HG02840 (cell line): ENCODE measurements around the gene OR2C3.
"Not testable (repeated sequence)": the region's sequence is repeated elsewhere in the genome, so short reads cannot be mapped to it uniquely, and the experiment has no call there.

Experiments
- ATAC-seq: cut with Tn5 transposase; IDR thresholded peaks from one replicate; pipeline ENCODE4 v1.9.1; 2021; ENCODE audit warnings: mild to moderate bottlenecking, moderate library complexity, moderate number of reproducible peaks; ENCODE audit not compliant: unreplicated experiment, low FRiP score

The OR2C3 gene

DNA sequence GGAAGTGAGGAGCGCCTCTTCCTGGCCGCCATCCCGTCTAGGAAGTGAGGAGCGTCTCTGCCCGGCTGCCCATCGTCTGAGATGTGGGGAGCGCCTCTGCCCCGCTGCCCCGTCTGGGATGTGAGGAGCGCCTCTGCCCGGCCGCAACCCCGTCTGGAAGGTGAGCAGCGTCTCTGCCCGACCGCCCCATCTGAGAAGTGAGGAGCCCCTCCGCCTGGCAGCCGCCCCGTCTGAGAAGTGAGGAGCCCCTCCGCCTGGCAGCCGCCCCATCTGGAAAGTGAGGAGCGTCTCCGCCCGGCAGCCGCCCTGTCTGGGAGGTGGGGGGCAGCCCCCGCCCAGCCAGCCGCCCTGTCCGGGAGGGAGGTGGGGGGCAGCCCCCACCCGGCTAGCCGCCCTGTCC, 14.4 kb downstream of the OR2C3 start:
- ATAC-seq = not testable (repeated sequence)

GRCh38 chr1:247518613-247518891, 17.7 kb downstream of the OR2C3 start:
- no peak for ATAC-seq

DNA sequence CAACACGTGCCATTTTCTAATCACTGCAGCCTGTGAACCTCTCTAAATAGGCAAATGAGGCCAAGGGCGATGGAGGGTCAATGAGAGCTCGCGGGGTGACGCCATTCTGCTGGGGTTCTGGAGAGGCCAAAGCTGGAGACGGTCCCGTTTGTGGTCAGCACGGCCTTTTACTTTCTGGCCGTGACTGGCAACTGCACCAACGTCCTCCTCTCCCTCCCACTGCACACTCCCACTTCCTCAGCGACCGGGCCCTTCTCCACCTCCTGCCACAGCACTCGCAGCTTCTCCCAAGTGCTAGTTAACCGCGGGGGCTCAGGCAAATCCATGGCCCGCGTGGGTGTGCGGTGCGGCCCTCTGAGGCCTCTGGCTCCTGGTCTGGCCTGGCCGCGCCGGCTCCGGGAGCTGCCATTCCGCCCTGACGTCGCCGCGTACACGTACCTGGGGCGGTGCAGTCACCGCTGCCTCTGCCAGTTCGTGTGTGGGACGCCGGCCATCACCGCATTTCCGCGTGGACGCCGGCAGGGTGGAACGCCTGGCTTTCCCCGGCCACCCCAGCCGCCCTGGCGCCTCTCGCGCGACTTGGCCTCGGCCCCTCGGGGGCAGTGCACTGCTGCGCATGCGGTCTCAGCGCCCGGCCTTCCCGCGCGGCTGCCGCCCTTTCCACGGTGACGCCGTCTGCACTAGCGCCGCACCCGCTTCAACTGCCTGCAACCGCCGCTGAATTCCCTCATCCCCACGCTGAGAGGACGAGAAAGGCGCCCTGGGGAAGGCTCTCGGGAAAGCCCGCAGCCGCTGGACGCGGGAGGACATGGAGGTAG, 18.2 kb downstream of the OR2C3 start:
- ATAC-seq = no peak

GRCh38 chr1:247506831-247507230, 29.4 kb downstream of the OR2C3 start:
- ATAC-seq = no peak

DNA sequence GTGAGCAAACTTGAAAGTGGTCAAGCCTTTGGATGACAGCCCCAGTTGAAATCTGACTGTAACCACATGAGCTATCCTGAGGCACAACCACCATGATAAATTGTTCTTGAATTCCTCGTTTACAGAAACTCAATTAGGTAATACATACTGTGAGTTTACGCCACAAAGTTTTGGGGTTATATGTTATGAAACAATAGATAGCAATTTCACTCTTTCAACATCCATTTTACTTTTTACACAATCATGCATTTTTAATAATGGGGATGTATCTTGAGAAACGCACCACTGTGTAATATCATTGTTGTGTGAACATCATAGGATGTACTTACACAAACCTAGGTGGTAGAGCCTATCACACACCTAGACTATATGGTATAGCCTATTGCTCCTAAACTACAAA, 35.4 kb downstream of the OR2C3 start:
- no peak for ATAC-seq

DNA sequence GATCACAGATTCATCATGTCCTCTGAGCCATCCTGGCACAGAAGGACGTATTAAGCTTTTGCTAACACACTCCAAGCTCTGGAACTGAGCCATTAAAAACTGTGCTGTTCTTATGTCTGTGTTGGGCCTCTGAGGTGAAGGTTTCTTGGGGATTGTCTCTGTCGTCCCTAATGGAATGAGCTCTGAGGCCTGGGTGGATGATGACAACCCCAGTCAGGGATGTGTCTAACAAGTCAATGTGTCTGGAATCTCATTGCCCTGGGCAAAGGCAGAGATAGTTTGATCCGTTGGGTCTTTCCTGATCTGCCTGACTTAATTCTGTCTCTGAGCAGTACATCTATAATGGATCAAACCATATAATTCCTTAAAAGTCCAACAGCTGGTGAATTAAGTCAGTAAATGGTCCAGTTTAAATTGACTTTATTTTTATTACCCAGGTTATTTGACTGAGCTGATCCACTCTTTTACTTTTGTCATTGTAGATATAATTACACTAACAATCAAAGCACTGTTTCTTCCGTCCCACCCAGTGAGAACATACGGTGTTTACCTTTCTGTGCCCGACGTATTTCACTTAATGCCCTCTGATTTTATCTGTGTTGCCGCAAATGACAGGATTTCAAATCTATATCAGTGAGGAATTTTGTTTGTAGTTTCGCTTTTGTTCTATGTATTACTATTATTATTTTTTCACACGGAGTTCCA, 39.5 kb downstream of the OR2C3 start:
- no peak for ATAC-seq

GRCh38 chr1:247494767-247495166, 41.5 kb downstream of the OR2C3 start:
- no peak for ATAC-seq

GRCh38 chr1:247493106-247493505, 43.1 kb downstream of the OR2C3 start:
- ATAC-seq = no peak

- no peak for ATAC-seq
These were observed 44.9 kb downstream of the OR2C3 start for GRCh38 chr1:247491328-247491727.

DNA sequence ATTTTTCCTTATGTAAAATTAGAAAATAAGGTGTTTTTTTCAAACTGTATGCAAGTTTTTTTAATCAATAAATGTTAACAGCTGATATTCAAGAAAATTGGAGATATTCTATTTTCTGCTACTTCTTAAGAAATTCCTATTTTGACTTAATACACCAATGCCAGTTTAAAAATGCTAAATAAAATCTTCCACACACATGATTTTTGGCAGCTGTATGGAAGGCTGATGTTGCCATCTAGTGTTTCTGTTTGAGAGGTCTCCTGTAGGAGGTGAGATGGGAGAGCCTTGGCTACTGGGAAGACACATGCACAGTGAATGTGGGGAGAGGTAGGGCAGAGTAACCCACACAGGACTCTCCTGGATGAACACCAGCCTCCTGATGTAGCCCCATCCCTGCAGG, 49.2 kb downstream of the OR2C3 start:
- no peak for ATAC-seq

DNA sequence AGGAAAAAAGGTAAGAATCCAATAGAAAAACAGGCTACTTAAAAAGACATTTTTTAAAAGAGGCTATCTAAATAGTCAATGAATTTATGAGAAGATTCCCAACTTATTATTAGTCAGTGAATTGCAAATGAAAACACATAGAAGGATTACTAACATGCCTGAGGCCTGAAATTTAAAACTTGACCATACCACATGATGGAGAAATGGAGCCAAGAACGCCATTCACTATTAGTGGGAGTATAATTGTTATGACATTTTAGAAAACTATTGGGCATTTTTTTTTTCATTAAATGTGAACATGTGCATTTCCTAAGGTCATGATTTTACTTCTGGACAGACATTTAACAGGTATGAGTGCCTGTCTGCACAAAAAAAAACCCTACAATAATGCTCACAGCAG, 53.5 kb downstream of the OR2C3 start:
- no peak for ATAC-seq

GRCh38 chr1:247476328-247477058, 59.7 kb downstream of the OR2C3 start:
- not testable (repeated sequence) for ATAC-seq

DNA sequence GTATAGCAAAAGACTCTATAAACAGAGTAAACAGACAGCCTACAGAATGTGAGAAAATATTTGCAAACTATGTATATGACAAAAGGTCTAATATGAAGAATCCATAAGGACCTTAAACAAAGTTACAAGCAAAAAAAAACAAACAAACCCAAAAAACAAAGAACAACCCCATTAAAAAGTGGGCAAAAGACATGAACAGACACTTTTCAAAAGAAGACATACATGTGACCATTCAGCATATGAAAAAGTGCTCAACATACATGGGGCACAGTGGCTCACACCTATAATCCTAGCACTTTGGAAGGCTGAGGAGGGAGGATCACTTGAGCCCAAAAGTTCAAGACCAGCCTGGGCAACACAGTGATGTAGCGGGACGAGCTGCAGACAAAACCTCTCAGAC, 60.4 kb downstream of the OR2C3 start:
- no peak for ATAC-seq
